HG03520 (cell line): ENCODE results near the gene S1PR3.

Source experiments
- ATAC-seq: cut with Tn5 transposase; IDR thresholded peaks from one replicate; pipeline ENCODE4 v1.9.1; 2021; ENCODE audit warnings: mild to moderate bottlenecking, moderate library complexity; ENCODE audit not compliant: unreplicated experiment

The S1PR3 gene

DNA sequence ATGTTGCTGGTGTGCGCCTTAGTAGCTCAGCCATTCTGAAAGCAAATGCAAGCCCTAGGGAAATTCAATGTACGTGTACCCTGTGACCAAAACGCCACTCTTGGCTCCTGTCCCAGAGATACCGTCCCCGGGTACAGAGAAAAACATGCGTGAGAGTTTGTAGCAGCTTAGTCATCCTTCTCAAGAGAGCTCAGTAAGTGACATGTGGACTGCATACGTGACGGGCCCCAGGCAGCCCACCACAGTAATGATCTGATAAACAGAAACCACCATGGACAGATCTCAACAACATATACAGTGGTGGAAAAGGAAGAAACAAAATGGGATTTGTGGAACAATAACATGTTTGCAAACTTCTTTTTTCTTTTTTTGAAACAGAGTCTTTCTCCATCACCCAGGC is 45.1 kb downstream of the S1PR3 start:
- ATAC-seq: no peak

DNA sequence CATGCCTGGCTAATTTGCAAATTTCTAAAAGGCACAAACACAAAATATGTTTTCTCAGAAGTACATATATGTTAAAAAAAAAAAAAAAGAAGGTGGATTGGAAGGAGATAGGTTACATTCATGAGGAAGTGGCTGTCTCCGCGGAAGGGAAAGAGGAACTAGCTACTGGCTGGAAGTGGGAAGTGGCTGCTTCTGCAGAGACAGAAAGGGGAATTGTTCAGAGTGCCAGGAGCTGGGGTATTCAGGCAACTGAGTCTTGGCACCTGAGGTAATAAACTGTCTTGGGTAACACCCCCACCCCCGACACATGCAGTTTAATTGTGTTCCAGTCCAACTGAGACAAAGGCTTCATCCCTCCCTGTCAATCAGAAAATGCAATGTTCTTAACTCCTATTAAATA is 45.6 kb downstream of the S1PR3 start:
- no peak for ATAC-seq

GRCh38 chr9:89037346-89037745 is 46.1 kb downstream of the S1PR3 start:
- no peak for ATAC-seq

- no peak for ATAC-seq
These were observed 46.6 kb downstream of the S1PR3 start for GRCh38 chr9:89037891-89038290.

GRCh38 chr9:89038382-89039103 is 47.3 kb downstream of the S1PR3 start:
- no peak for ATAC-seq

DNA sequence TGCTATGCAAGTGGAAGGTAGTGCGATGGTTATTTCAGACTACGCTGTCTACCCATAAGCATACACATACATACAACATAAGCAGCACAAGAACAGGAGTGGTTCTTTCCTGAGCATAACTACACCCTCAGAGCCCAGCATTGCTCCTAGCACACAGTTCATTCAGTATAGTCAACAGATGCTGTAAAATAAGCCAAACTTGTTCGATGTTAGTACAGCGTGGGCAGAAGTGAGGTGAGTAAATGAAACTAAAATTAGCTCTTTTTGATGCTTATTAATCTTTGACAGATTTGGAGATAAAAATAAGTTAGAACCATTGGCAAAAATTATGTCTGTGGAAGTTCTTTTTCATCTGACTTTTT is 47.8 kb downstream of the S1PR3 start:
- no peak for ATAC-seq

- no peak for ATAC-seq
These were observed 48.4 kb downstream of the S1PR3 start for GRCh38 chr9:89039664-89040063.

GRCh38 chr9:89042984-89043383 is 51.7 kb downstream of the S1PR3 start:
- no peak for ATAC-seq

- ATAC-seq: no peak
These were observed 52.8 kb downstream of the S1PR3 start for GRCh38 chr9:89044104-89044503.

DNA sequence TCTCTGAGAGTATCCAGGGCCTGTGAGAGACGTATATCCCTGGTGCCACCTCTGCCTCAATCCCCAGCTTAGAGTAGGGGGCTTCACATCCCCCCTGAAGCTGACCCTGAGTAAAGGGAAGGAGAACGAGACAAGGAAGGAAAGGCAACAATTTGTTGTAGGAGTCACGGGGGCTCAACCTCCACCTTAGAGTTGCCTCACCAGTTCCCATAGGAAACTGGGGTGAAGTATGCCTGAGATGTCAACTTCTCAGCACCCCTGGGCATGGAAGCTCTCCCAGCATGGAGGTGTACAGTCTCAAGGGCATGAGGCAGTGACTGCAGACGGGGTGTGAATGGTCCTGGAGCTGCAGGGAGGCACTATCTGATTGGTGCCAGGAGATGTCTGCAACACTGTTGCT is 53.6 kb downstream of the S1PR3 start:
- ATAC-seq: no peak

DNA sequence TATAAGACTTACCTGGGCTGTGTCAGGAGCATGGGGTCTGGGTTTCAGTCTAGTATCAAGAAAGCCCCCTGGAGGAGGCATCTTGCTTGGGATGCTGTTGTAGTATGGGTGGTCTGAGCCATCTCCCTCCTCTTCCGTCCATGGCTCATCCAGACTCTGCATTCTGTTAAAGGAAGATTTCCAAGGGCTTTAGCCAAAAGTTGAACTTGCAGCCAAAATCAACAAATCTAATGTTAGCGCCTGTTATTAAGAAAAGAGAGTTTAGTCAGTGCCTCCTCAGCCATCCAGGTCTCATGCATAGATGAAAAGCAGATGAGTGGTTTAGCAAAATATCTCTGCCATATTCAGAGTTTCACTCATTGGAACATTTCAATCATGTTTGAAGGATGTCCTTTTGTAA is 55.6 kb downstream of the S1PR3 start:
- ATAC-seq: no peak

GRCh38 chr9:89047667-89048066 is 56.4 kb downstream of the S1PR3 start:
- no peak for ATAC-seq

- no peak for ATAC-seq
These were observed 57.3 kb downstream of the S1PR3 start for GRCh38 chr9:89048616-89049015.

- ATAC-seq: no peak
These were observed 58.4 kb downstream of the S1PR3 start for GRCh38 chr9:89049646-89050045.

DNA sequence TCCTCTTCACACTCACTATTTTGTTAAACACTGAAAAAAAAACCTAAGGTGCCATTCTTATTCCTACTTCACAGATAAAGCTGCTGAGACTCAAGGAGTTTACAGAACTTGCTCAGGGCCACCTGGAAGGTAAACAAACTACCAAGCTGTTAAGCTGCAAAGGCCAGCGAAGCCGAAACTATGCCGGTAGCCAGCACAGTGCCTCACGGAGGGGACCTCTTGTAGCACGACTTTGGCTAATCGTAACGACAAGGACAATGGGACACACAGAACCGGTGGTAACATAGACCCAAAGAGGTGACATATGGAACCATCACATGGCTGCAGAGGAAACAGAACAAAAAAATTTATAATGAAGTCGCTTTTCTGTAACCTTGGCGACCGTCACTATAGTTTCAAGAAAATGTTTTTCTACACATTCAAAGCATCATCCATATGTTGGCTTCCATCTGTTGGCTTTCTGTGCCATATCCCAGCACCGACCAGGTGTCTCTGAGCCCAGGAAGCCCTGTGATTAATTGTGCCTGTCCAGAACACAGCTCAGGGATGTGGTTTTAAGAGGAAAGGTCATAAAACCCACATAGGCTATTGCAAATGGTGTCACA is 60.3 kb downstream of the S1PR3 start:
- no peak for ATAC-seq

- no peak for ATAC-seq
These were observed 61.3 kb downstream of the S1PR3 start for GRCh38 chr9:89052470-89053097.

- ATAC-seq: no peak
These were observed 62.0 kb downstream of the S1PR3 start for GRCh38 chr9:89053301-89053700.
